Measurements from ENCODE around the gene VPS13D. TPM values are rescaled to one million over a fixed set of nuclear protein-coding genes. Genes with fewer than 3 reads are reported as not detected.

Gene VPS13D
- total and polyA plus RNA-seq, 2 experiments from 2014 or later, result 9.7 to 35.7 TPM

DNA sequence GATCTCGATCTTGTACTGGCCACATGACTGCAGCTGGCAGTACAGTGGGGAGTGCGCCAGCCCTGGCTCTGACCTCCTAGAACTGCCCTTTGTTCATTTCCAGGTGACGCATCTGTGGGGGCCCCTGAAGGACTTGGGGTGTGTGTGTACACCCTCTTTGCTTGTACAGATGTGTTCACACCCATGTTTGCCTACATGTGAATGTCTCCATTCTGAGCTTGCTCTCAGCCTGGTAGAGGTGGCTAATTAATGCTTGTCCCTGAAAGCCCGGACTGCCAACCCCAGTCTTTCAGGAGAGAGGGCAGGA is 43.2 kb upstream of the VPS13D start:
- H3K9me3 ChIP-seq (ENCODE audit: low read depth), result no peaks in the 10 kb centered on the region
- no peaks in the 10 kb centered on the region for H3K36me3 ChIP-seq
- H3K4me3 ChIP-seq, result no peak overlapping the region
- H3K4me1 ChIP-seq (ENCODE audit: low read depth), result peaks cover 20% of the 10 kb centered on the region
- no peaks in the 10 kb centered on the region for H3K27me3 ChIP-seq
- DNase-seq (ENCODE audit: low read depth in 1 of 2, low spot score in 1 of 2), result no peak
- TF ChIP-seq, protein P1, sequence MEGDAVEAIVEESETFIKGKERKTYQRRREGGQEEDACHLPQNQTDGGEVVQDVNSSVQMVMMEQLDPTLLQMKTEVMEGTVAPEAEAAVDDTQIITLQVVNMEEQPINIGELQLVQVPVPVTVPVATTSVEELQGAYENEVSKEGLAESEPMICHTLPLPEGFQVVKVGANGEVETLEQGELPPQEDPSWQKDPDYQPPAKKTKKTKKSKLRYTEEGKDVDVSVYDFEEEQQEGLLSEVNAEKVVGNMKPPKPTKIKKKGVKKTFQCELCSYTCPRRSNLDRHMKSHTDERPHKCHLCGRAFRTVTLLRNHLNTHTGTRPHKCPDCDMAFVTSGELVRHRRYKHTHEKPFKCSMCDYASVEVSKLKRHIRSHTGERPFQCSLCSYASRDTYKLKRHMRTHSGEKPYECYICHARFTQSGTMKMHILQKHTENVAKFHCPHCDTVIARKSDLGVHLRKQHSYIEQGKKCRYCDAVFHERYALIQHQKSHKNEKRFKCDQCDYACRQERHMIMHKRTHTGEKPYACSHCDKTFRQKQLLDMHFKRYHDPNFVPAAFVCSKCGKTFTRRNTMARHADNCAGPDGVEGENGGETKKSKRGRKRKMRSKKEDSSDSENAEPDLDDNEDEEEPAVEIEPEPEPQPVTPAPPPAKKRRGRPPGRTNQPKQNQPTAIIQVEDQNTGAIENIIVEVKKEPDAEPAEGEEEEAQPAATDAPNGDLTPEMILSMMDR (IDR thresholded peaks at IDR 0.05; ENCODE audit: low read depth, low read length), result no peak
- no peak overlapping the region for H3K27ac ChIP-seq

DNA sequence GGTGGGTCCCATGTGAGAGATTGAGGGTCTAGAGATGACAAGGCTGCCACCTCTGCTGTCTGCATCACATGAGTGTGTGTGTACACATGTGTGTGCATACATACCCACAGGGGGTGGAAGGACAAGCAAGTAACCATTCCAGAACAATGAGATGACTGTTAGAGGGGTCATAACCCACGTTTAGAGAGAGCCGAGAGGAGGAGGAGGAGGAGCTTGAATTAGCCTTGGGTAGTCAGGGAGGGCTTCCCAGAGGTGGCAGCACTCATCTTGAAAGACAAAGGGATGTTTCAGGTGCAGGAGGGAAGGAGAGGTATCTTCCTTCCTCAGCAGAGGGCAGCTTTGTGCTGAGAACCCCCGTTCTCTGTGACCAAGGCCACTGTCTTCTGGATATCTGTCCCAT is 41.7 kb upstream of the VPS13D start:
- no peak overlapping the region for H3K4me3 ChIP-seq
- H3K27me3 ChIP-seq, result no peaks in the 10 kb centered on the region
- TF ChIP-seq, protein P1 (IDR thresholded peaks at IDR 0.05; ENCODE audit: low read depth, low read length), result no peak
- H3K4me1 ChIP-seq (ENCODE audit: low read depth), result peaks cover 20% of the 10 kb centered on the region
- DNase-seq (ENCODE audit: low read depth in 1 of 2, low spot score in 1 of 2), result no peak
- H3K27ac ChIP-seq, result no peak overlapping the region
- H3K36me3 ChIP-seq, result no peaks in the 10 kb centered on the region
- H3K9me3 ChIP-seq (ENCODE audit: low read depth), result no peaks in the 10 kb centered on the region

DNA sequence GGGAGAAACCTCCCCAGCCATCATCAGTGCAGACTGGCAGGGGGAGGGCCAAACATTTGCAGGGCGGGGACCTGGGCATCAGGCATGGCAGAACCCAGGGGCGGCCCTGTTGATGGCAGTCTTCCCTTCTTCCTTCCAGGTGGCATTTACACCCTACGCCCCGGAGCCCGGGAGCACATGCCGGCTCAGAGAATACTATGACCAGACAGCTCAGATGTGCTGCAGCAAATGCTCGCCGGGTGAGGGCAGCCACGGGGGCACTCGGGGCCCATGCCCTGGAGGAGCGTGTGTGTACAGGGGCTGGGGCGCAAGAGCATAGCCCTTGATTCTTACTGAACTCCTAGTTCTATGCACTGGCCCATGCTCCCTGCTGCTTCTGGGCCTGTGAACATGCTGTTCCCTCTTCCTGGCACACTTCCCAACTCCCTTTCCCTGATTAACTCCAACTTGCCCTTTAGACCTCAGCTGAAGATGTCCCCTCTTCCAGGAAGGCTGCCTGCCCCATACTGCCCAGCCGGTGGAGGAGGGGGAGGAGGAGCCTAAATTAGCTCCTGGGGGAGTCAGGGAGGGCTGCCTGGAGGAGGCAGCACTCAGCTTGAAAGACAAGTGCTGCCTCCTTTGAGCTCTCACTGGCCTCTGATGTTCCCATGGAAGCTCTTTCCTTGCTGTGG is 41.0 kb upstream of the VPS13D start:
- Histone ChIP-seq H3K9me3 (ENCODE audit: low read depth) (no peaks in the 10 kb centered on the region), H3K27me3 (no peaks in the 10 kb centered on the region), H3K4me3 (no peak overlapping the region), H3K27ac (no peak overlapping the region), H3K4me1 (ENCODE audit: low read depth) (peaks cover 19% of the 10 kb centered on the region), H3K36me3 (no peaks in the 10 kb centered on the region)
- TF ChIP-seq, protein P1 (IDR thresholded peaks at IDR 0.05; ENCODE audit: low read depth, low read length), result no peak
- DNase-seq (ENCODE audit: low read depth in 1 of 2, low spot score in 1 of 2), result no peak

- TF ChIP-seq, protein P1 (IDR thresholded peaks at IDR 0.05; ENCODE audit: low read depth, low read length), result no peak
- Histone ChIP-seq H3K4me1 (ENCODE audit: low read depth) (peaks cover 14% of the 10 kb centered on the region), H3K36me3 (no peaks in the 10 kb centered on the region), H3K4me3 (no peak overlapping the region), H3K27me3 (no peaks in the 10 kb centered on the region), H3K9me3 (ENCODE audit: low read depth) (no peaks in the 10 kb centered on the region), H3K27ac (no peak overlapping the region)
- no peak for DNase-seq (ENCODE audit: low read depth in 1 of 2, low spot score in 1 of 2)
These were observed 40.5 kb upstream of the VPS13D start for GRCh38 chr1:12189328-12189682.

GRCh38 chr1:12191242-12192032 is 38.4 kb upstream of the VPS13D start:
- no peak overlapping the region for H3K27ac ChIP-seq
- no peak overlapping the region for H3K4me3 ChIP-seq
- no peaks in the 10 kb centered on the region for H3K36me3 ChIP-seq
- no peak for DNase-seq (ENCODE audit: low read depth in 1 of 2, low spot score in 1 of 2)
- TF ChIP-seq, protein P1 (IDR thresholded peaks at IDR 0.05; ENCODE audit: low read depth, low read length), result no peak
- no peaks in the 10 kb centered on the region for H3K27me3 ChIP-seq
- H3K9me3 ChIP-seq (ENCODE audit: low read depth), result no peaks in the 10 kb centered on the region
- no peaks in the 10 kb centered on the region for H3K4me1 ChIP-seq (ENCODE audit: low read depth)
